NCI-H1048 (cell line): ENCODE results near the gene KIF26B.

Experiments used
- DNase-seq: peaks from one replicate; lab custom pipeline; 2025; lab: John Stamatoyannopoulos, UW

KIF26B gene

GRCh38 chr1:245428681-245429080 lies 273.9 kb downstream of the KIF26B start:
- DNase-seq = no peak

DNA sequence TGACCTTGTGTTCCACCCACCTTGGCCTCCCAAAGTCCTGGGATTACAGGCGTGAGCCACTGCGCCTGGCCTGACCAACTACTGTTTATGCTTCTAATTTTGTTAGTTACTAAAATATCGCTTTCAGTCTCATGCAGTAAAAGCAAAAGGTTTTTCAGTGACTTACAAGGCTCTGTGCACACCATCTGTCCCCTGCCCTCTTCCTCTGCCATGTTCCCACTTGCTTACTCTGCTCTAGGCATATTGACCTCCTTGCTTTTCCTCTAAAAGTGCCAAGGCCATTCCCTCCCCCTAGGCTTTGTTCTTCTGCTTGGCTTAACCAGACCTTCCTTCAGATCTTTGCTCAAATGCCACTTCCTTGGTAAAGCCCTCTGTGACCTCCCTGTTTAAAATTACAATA lies 276.9 kb downstream of the KIF26B start:
- no peak for DNase-seq

GRCh38 chr1:245432228-245432875 lies 277.6 kb downstream of the KIF26B start:
- DNase-seq = no peak

DNA sequence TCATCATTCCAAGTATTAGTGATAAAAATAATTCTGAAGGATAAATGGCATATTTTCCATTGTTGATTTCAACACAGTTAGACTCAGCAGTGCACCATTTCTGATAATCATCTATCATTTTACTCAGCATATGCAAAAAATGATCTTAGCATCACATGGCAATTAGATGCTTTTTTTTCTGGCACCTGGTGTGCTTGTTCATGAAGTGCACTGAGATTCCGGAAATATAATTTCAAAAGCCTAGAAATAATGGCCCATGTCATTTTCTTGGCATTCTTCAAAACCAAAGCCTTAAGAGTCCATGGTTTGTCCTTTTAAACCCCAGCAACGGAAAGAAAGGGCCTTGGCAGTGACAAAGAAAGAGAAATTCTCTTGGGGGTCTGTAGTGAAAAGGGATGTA lies 278.8 kb downstream of the KIF26B start:
- no peak for DNase-seq

GRCh38 chr1:245434280-245434679 lies 279.5 kb downstream of the KIF26B start:
- no peak for DNase-seq

DNA sequence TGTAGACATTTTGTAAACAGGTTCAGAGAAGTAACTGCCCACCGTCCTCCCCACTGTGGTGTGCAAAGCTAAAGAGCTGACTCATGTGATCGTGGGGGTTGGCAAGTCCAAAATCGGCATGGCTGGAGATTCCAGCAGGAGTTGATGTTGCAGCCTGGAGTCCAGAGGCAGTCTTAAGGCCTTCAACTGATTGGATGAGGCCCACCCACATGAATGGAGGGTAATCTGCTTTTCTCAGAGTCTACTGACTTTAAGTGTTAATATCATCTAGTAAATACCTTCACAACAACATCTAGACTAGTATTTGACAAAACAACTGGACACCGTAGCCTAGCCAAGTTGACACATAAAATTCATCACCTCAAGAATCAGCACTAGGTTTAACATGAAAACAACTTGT lies 281.6 kb downstream of the KIF26B start:
- no peak for DNase-seq

DNA sequence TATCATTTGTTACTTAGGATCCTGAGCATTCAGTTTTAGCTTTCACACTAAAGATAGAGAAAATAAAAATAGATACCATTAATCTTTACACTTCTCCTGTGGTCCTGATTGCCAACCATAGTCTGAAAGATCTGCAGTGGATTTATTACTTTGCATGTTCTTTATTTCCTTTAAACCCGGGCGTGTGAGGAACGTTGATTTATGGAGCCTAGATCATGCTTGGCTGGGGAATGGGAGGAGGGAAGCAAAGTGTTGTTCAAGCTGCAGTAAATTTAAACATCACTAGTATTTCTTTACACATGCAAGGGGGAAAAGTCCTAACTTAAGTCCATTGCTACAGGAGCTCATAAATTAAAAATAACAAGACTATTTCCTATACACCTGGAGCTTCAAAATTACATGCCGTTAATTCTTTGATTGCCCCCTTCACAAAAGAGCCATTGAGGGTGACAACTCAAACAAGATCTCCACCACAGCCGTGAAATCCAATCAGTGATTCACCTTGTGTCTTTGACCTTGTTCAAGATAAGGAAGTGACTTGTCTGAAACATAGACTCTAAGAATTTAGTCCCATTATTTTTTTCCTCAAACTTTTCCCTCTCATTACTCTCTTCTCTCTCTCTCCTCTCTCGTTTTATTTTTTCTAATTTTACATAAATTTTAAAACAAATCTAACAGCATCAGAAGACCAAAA lies 282.7 kb downstream of the KIF26B start:
- no peak for DNase-seq

DNA sequence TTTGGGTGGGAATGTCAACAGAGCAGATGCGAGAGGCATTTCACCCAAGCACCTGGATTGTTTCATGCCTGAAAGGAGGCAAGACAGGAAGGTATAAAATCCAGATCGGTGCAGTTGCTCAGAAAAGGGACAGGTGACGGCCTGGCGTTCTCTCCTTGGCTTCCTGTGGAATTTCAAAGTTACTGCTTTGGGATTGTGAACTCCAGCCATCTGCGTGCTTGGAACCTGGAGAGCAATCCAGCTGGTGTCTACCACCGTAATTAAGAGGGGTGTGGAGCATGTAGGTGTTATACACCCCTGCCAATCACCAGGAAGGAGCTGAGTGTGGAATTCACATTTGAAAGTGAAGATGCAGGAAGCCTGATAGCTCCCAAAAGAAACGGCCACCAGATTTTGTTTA lies 286.1 kb downstream of the KIF26B start:
- DNase-seq = no peak

DNA sequence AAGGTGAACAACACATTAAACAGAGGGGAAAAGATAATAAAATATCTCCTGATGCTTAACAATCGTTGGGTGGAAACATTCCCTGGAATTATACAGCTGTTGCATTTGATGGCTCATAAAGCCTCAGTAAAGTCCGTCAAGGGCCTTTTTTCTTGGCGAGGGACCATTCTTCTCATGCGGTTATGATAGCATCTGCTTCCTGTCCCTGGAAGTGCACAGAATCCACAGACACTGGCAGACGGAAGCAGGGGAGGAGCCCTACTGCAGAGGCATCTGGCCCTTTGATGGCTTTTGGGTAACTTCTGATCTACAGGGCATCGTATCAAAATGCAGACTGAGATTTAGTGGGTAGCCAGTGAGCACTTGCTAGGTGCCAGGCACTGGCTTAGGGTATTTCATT lies 286.9 kb downstream of the KIF26B start:
- no peak for DNase-seq

- DNase-seq = no peak
Observed at GRCh38 chr1:245444147-245444828, 289.5 kb downstream of the KIF26B start.

- no peak for DNase-seq
Observed at GRCh38 chr1:245444945-245445344, 290.2 kb downstream of the KIF26B start.

DNA sequence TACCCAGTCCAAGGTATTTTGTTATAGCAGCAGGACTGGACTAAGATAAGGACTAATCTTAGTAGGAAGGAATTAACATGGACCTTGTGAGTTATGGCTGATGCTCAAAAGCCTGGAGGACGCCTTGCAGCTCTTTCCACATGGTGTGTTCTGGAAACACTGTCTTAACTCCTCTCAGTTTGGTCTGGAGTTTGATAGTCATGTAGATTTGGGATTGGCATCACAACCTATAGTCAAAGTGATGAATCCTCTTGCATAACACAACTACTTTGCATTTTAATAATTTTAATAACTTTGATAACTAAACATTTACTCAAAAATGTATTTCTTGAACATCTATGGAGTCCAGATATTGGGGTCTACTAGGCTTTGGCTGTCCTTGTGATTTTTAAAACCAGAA lies 293.7 kb downstream of the KIF26B start:
- DNase-seq = no peak

GRCh38 chr1:245448975-245449431 lies 294.2 kb downstream of the KIF26B start:
- DNase-seq = no peak

DNA sequence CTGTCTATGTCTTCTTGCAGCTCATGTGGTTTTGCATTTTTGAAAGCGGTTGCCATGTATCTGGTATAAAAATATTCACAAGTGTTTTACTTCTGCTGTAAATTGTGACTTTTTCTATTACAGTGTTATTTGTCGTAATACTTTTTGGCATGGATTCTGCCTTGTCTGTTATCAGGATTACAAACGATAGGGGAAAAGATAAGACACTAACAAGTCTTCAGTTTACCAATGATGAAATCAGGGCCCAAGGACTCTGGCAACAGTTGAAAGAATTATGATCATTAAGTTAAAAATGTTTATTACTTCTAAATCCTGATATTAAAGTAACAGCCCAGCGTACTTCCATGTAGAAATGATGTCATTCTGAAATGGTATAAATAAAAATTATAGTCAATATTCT lies 298.8 kb downstream of the KIF26B start:
- no peak for DNase-seq

- DNase-seq = no peak
Observed at GRCh38 chr1:245454051-245454450, 299.3 kb downstream of the KIF26B start.

GRCh38 chr1:245457562-245457961 lies 302.8 kb downstream of the KIF26B start:
- no peak for DNase-seq

GRCh38 chr1:245458234-245458633 lies 303.4 kb downstream of the KIF26B start:
- no peak for DNase-seq

DNA sequence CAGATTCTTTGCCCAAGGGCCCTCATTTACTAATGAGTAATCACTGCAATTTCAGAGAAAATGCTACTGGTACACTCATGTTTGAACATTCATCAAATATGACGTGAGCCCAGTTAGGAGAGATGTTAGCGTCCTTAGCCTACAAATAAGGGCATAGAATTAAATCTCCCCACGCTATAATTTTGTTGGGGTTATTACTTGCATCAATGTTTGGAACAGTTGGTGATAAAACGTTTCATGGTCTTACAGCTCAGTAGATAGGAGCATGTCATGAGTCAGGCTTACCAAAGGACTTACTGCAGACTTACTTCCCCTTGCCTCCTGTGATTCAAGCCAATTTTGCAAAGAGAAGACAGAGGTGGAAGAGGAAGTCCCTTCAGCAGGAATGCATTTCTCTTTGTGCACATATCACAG lies 304.0 kb downstream of the KIF26B start:
- DNase-seq = no peak

- no peak for DNase-seq
Observed at GRCh38 chr1:245459621-245460020, 304.8 kb downstream of the KIF26B start.

GRCh38 chr1:245461681-245462080 lies 306.9 kb downstream of the KIF26B start:
- DNase-seq = no peak

DNA sequence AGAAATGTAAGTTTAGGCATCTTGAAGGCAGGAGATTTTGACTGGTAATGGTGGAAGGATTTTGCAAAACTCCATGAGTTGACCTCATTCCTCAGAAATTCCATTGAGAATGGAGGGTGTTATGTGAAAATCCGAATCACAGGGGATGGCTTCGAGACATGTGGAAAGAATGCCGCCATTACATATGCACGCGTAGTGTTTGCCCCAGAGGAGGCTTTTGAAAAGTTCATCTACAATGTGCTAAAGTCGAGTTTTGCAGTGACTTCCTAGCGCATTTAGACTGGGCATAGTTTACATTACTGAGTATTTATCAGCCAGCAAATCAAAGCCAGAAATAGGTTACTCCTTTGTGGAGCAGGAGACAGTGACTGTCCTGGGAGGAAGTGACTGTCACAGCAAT lies 307.4 kb downstream of the KIF26B start:
- no peak for DNase-seq

DNA sequence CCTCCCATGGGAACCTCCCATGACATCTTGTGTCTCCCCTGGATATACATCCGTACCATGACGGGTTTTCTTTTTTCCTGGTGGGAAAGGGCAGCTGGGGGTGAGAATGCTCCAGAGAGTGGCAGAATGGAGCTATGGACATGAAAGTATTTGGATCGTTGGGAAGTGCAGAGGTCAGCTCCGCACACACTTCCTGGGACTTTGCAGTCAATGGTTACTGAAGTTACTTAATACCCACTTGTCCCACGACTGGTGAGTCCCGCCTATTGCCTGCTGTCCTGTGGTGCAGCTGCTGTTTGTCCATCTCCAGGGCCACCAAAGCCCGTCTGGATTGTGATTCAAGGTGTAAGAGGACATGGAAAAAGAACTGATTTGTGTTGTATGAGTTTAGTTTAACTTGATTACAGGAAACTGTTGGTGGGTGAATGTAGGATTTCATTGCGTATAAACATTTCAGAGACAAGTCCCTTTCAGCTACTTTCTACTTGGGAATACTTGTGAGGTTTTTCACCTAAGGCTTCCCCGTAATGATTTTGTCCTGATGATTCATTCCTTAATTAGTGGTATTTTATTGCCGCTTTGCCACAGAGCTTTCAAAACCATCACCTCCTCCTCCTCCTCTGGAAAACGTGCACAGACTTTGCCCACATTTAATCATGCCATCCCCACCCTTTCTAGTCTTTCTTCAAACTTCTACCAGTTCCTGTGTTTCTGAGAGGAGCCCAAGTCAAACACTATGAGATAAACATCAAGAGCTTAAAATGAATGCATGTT lies 308.8 kb downstream of the KIF26B start:
- no peak for DNase-seq

- DNase-seq = no peak
Observed at GRCh38 chr1:245464290-245464689, 309.5 kb downstream of the KIF26B start.
